Osteoblast (primary cell): ENCODE data around the gene CEP68. TPM values are rescaled to one million over a fixed set of nuclear protein-coding genes. Genes with fewer than 3 reads are reported as not detected.

Experiments
- DNase-seq: peaks from one replicate; pipeline ENCODE4 v3.0.0; 2011; ENCODE audit warnings: low spot score, mixed read lengths; ENCODE audit not compliant: insufficient read length; ENCODE audit errors: missing footprints
- H2AFZ ChIP-seq: 2 replicates; pipeline ENCODE4 v1.6.0; 2011; ENCODE audit warnings: mild to moderate bottlenecking, low read length
- H3K27ac ChIP-seq: 2 replicates; pipeline ENCODE4 v1.5.1; 2011; ENCODE audit warnings: mild to moderate bottlenecking, low read depth, low read length, moderate library complexity
- H3K27me3 ChIP-seq: 2 replicates; pipeline ENCODE4 v1.6.0; 2012; ENCODE audit warnings: mild to moderate bottlenecking, control low read depth, inconsistent platforms, low read length, moderate library complexity; ENCODE audit not compliant: insufficient read depth
- H3K36me3 ChIP-seq: 2 replicates; pipeline ENCODE4 v1.5.1; 2011; ENCODE audit warnings: mild to moderate bottlenecking, low read length, control low read depth, moderate library complexity; ENCODE audit not compliant: insufficient read depth
- H3K4me1 ChIP-seq: 2 replicates; pipeline ENCODE4 v1.5.1; 2011; ENCODE audit warnings: mild to moderate bottlenecking, low read length, control low read depth, moderate library complexity; ENCODE audit not compliant: insufficient read depth
- H3K4me2 ChIP-seq: 2 replicates; pipeline ENCODE4 v1.6.0; 2011; ENCODE audit warnings: mild to moderate bottlenecking, low read length; ENCODE audit not compliant: insufficient read depth
- H3K4me3 ChIP-seq: fragments of 200-600 bp; sonication (generic); 3 replicates; pipeline ENCODE4 v1.5.1; 2012; ENCODE audit warnings: mild to moderate bottlenecking, low read length, inconsistent platforms; ENCODE audit not compliant: insufficient read depth
- H3K79me2 ChIP-seq: 2 replicates; pipeline ENCODE4 v1.6.0; 2012; ENCODE audit warnings: mild to moderate bottlenecking, low read length, control low read depth, inconsistent platforms; ENCODE audit not compliant: insufficient read depth
- H3K9me3 ChIP-seq: 2 replicates; pipeline ENCODE4 v1.5.1; 2011; ENCODE audit warnings: low read depth, low read length, control low read depth
- H4K20me1 ChIP-seq: 2 replicates; pipeline ENCODE4 v1.6.0; 2012; ENCODE audit warnings: mild to moderate bottlenecking, low read length, control low read depth; ENCODE audit not compliant: insufficient read depth
- total RNA-seq: library from RNA; depleted of rRNA; stranded (reverse); fragments of >200 nt; gene quantifications from 2 replicates; pipeline ENCODE4 v1.2.3, GENCODE V29; 2012
- TF ChIP-seq, protein P1 (sequence below): IDR thresholded peaks from 2 replicates; pipeline ENCODE4 v1.5.1; 2011; ENCODE audit warnings: mild to moderate bottlenecking, low read depth, low read length, moderate library complexity; ENCODE audit errors: extremely low read depth

The CEP68 gene
- total RNA-seq, 1 donor = 14.5 TPM

DNA sequence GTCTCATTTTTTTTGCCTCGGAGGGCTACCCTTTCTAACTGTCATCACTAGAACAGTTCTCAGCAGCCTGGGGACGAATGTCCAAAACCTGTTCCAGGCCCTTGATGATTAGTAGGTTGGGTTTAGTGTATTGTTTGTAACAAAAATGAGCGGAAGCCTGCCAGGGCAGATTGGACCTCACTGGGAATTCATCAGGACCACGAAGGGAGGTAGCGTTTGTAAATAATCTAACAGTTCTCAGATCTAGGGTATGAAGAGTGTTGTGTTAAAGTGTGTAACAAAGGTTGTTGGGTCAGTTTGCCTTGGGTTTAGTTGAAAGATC, 799 bp downstream of the CEP68 start:
- Histone ChIP-seq H3K27me3 (no peaks in the 10 kb centered on the region), H2AFZ (peak overlapping the region; percentile 65), H3K9me3 (no peaks in the 10 kb centered on the region), H3K27ac (peak overlapping the region; percentile 51), H3K79me2 (peaks cover 47% of the 10 kb centered on the region), H3K4me3 (peak overlapping the region; percentile 86), H3K4me2 (peak overlapping the region; percentile 88), H3K4me1 (peaks cover 13% of the 10 kb centered on the region), H3K36me3 (no peaks in the 10 kb centered on the region), H4K20me1 (peaks cover 15% of the 10 kb centered on the region)
- TF ChIP-seq, protein P1, sequence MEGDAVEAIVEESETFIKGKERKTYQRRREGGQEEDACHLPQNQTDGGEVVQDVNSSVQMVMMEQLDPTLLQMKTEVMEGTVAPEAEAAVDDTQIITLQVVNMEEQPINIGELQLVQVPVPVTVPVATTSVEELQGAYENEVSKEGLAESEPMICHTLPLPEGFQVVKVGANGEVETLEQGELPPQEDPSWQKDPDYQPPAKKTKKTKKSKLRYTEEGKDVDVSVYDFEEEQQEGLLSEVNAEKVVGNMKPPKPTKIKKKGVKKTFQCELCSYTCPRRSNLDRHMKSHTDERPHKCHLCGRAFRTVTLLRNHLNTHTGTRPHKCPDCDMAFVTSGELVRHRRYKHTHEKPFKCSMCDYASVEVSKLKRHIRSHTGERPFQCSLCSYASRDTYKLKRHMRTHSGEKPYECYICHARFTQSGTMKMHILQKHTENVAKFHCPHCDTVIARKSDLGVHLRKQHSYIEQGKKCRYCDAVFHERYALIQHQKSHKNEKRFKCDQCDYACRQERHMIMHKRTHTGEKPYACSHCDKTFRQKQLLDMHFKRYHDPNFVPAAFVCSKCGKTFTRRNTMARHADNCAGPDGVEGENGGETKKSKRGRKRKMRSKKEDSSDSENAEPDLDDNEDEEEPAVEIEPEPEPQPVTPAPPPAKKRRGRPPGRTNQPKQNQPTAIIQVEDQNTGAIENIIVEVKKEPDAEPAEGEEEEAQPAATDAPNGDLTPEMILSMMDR = no peak
- DNase-seq = no peak

DNA sequence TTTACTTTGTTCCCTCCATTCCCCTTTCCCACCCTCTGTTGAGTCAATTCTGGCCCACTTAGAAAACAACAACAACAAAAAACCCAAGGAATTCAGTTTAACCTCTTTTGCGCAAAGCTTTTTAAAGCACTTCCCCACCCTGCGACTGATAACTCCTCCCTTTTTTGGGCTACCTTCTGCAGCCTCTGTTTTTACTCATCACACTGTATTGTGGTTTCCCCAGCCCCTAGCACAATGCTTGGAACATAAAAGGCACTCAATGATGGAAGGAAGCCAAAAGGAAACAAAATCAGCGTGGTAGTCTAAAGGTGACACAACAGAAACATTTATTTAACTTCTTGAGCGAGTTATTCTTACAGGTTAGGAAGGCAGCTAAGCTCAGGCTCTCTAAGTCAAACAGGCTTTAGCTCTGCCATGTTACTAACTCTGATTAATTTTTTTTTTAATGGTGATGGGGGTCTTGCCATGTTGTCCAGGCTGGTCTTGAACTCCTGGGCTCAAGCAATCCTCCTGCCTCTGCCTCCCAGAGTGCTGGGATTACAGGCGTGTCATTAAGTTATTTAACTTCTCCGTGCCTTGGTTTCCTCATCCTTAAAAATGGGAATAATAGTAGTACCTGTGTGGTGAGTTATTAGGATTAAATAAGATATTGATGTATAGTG, 1.3 kb downstream of the CEP68 start:
- Histone ChIP-seq H3K36me3 (no peaks in the 10 kb centered on the region), H3K4me3 (peak overlapping the region; percentile 86), H3K79me2 (peaks cover 49% of the 10 kb centered on the region), H3K9me3 (no peaks in the 10 kb centered on the region), H3K4me1 (peaks cover 13% of the 10 kb centered on the region), H2AFZ (no peak overlapping the region), H3K4me2 (peak overlapping the region; percentile 88), H3K27ac (peak overlapping the region; percentile 51), H3K27me3 (no peaks in the 10 kb centered on the region), H4K20me1 (peaks cover 17% of the 10 kb centered on the region)
- DNase-seq = no peak
- TF ChIP-seq, protein P1 = no peak

DNA sequence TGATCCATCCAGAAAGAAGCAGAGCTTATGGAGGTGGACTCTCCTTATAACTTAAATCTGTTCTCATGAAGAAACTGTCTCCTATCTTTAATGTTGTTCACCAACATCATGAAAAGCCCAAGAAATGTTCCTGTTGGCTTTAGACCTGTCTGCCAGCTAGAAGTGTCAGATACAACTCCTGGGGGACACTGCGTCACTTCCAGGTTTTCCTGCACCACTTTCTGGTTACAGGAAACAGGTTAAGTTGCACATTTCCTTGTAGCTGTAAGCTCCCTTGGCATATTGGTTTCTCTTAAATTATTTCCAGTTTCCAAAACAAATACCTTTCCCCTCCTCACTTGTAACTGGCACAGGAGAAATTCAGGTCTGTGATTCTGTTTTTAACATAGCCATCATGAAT, 2.9 kb downstream of the CEP68 start:
- H3K36me3 ChIP-seq = no peaks in the 10 kb centered on the region
- no peak overlapping the region for H3K4me2 ChIP-seq
- TF ChIP-seq, protein P1 = no peak
- H3K27ac ChIP-seq = no peak overlapping the region
- H3K79me2 ChIP-seq = peaks cover 65% of the 10 kb centered on the region
- no peak overlapping the region for H3K4me3 ChIP-seq
- H3K27me3 ChIP-seq = no peaks in the 10 kb centered on the region
- H2AFZ ChIP-seq = no peak overlapping the region
- peaks cover 23% of the 10 kb centered on the region for H3K4me1 ChIP-seq
- no peak for DNase-seq
- H3K9me3 ChIP-seq = no peaks in the 10 kb centered on the region
- H4K20me1 ChIP-seq = peaks cover 23% of the 10 kb centered on the region

DNA sequence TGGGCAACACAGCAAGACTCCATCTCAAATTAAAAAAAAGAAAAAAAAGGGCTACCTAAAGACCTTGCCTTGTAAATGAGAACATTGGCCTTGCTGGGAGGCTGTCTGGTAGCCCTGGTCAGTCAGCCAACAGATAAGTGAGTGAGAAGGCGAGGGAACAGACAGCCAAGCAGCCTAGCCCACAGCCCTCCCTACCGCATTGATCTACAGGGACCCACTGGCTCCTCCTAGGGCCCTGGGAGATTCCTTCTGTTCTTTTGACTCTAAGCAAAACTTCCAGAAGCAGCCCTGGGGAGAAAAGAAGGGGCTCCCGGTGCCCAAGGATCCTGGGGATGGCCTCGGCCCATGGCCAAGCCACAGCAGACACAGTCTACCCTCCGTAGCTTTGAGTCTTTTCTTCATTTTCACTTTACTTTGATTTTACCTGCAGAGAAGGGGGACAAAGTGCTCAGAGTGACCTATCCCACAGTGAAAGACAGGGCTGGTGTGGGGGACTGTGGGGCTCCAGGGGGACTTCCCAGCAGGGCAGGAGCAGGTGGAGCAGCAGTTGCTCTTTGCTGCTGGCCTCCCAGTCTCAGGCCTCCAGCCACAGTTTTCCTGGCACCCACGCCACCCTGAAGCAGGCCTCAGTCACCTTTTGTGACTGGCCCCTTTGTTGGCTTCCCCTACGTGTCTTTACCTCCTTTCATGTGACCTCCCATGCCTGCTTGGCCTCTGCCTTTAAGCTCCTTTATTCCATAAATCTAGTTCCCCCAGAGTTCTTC, 5.1 kb downstream of the CEP68 start:
- Histone ChIP-seq H3K36me3 (no peaks in the 10 kb centered on the region), H3K79me2 (peaks cover 70% of the 10 kb centered on the region), H3K4me3 (no peak overlapping the region), H3K4me2 (no peak overlapping the region), H3K4me1 (peaks cover 40% of the 10 kb centered on the region), H3K27ac (no peak overlapping the region), H2AFZ (no peak overlapping the region), H3K27me3 (no peaks in the 10 kb centered on the region), H4K20me1 (peaks cover 34% of the 10 kb centered on the region), H3K9me3 (no peaks in the 10 kb centered on the region)
- TF ChIP-seq, protein P1 = no peak
- DNase-seq = no peak
